ENCODE data around the gene DLG1. TPM values are rescaled to one million over a fixed set of nuclear protein-coding genes. Genes with fewer than 3 reads are reported as not detected.

The DLG1 gene
- total RNA-seq, 1 experiment from 2014 or later = 89.8 TPM

- no peaks in the 10 kb centered on the region for H3K9me3 ChIP-seq (ENCODE audit: control insufficient read depth in 1 of 2, insufficient read depth in 1 of 2, low read depth in 1 of 2, low read length in 2 of 2)
- peaks cover 14 to 15% of the 10 kb centered on the region in 2 experiments for H3K36me3 ChIP-seq (ENCODE audit: control insufficient read depth in 1 of 2, insufficient read depth in 2 of 2, low read length in 2 of 2)
- H4K20me1 ChIP-seq (ENCODE audit: insufficient read depth) = no peaks in the 10 kb centered on the region; the same call in 1 of the 2 replicates
- H3K4me2 ChIP-seq (ENCODE audit: low read length) = peak overlapping the region; percentile 83
- H3K4me1 ChIP-seq (ENCODE audit: control insufficient read depth in 1 of 2, insufficient read depth in 2 of 2, low read length in 2 of 2) = peaks cover 11 to 17% of the 10 kb centered on the region in 2 experiments; a peak in 3 of 4 replicates
- TSS peak; percentile 49 for BruUV-seq (replicated peaks)
- POLR2A ChIA-PET = no interaction called here
- intact Hi-C loops (cut with micrococcal nuclease) = loop anchor here (5.0 kb wide), 1 partner anchor 160 kb away; no protein-coding TSS in a partner anchor
- peak overlapping the region; percentile 77 for H3K27ac ChIP-seq (ENCODE audit: low read depth, low read length)
- RAD21 ChIA-PET (ENCODE audit: low non-redundant PET in 1 of 2, low total read pairs in 2 of 2, uncharacterized antibody in 2 of 2, unreplicated experiment in 2 of 2) = no interaction called here
- H3K9me2 ChIP-seq (ENCODE audit: insufficient read depth) = no peaks in the 10 kb centered on the region
- DNase-seq (ENCODE audit: low read depth, low spot score) (no peak), ATAC-seq (no peak)
- CTCF ChIA-PET = no interaction called here
- no peak overlapping the region for H2AFZ ChIP-seq (ENCODE audit: low read depth, low read length, poor library complexity, severe bottlenecking)
- H3K9ac ChIP-seq (ENCODE audit: low read length) = peak overlapping the region; percentile 80
- TF ChIP-seq SIN3A (IDR thresholded peaks at IDR 0.05; ENCODE audit: low read depth) (peak; percentile 37; the same call in 1 of the 2 replicates), CTCF (IDR thresholded peaks at IDR 0.05 in 2 of 3, conservative IDR thresholded peaks at IDR 0.05 in 1 of 3; ENCODE audit: borderline replicate concordance in 1 of 3, insufficient read depth in 1 of 3, low read depth in 2 of 3, low read length in 2 of 3) (no peak), CEBPB (IDR thresholded peaks at IDR 0.05; ENCODE audit: low read depth) (no peak), YY1 (IDR thresholded peaks at IDR 0.05; ENCODE audit: extremely low read depth, insufficient replicate concordance, low read depth, low read length) (no peak), TCF7L2 (IDR thresholded peaks at IDR 0.05; ENCODE audit: borderline replicate concordance, extremely low read depth, insufficient read depth, insufficient read length) (no peak), SP1 (IDR thresholded peaks at IDR 0.05; ENCODE audit: low read depth) (no peak), JUND (IDR thresholded peaks at IDR 0.05) (no peak), SRF (IDR thresholded peaks at IDR 0.05; ENCODE audit: low read depth) (no peak), MAX (IDR thresholded peaks at IDR 0.05) (0 out of 2 replicates have a peak, but pooled peaks have one; percentile 26), ZNF274 (IDR thresholded peaks at IDR 0.05; ENCODE audit: low read depth, low read length) (no peak), CBX3 (IDR thresholded peaks at IDR 0.05; ENCODE audit: low read depth) (no peak)
- H3K4me3 ChIP-seq (replicated peaks in 1 of 2; ENCODE audit: low read depth in 1 of 2, low read length in 2 of 2) = peak overlapping the region; percentile 81 to 82
- H3K79me2 ChIP-seq (ENCODE audit: insufficient read depth, low read length) = peaks cover 57% of the 10 kb centered on the region
- no peaks in the 10 kb centered on the region for H3K27me3 ChIP-seq (ENCODE audit: insufficient read depth, low read length)
Measured at GRCh38 chr3:197297002-197297401, 1.4 kb downstream of the DLG1 start.

Measured in HCT116 (cell line).